ENCODE measurements around the gene OPCML.

DNA sequence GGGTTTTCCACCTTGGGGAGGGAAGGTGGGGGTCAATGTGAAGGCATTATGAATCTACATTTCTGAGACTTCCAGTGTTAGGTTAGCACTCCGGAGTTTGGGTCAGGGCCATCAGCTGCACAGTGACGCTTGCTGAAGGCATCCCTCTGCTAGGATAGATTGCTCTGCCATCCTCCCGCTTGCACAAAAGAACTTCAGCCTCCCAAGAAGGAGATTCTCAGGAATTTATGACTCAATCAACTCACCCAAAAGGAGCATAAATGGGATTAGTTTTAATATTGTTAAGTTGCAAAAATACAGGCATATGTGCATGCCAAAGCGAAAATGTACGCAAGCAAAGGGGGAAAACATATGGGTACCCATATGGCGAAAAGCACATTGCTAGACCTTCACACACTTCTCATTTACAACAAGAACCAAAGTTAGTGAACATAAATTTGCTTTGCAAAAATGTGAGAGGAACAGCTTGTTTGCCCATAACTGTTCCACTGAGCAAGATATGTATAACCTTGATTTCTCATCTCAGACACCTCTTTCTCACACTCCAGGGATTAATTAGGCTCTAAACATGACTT is 1013.0 kb downstream of the OPCML start:
- TF ChIP-seq, protein P1, sequence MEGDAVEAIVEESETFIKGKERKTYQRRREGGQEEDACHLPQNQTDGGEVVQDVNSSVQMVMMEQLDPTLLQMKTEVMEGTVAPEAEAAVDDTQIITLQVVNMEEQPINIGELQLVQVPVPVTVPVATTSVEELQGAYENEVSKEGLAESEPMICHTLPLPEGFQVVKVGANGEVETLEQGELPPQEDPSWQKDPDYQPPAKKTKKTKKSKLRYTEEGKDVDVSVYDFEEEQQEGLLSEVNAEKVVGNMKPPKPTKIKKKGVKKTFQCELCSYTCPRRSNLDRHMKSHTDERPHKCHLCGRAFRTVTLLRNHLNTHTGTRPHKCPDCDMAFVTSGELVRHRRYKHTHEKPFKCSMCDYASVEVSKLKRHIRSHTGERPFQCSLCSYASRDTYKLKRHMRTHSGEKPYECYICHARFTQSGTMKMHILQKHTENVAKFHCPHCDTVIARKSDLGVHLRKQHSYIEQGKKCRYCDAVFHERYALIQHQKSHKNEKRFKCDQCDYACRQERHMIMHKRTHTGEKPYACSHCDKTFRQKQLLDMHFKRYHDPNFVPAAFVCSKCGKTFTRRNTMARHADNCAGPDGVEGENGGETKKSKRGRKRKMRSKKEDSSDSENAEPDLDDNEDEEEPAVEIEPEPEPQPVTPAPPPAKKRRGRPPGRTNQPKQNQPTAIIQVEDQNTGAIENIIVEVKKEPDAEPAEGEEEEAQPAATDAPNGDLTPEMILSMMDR (IDR thresholded peaks at IDR 0.05) = no peak
- no peak for TF ChIP-seq POLR2AphosphoS5 (IDR thresholded peaks at IDR 0.05; ENCODE audit: insufficient read depth in 1 of 2, low read depth in 1 of 2)

Measured in vagina (tissue), 2 donors.